Astrocyte (in vitro differentiated cells and primary cell): ENCODE data around the gene SH3RF2.

Experiments
- CTCF ChIP-seq: IDR thresholded peaks from 2 replicates; pipeline ENCODE4 v1.5.1; 2011; ENCODE audit warnings: low read depth, mild to moderate bottlenecking, inconsistent platforms, low read length, moderate library complexity; ENCODE audit not compliant: insufficient read depth
- EZH2 ChIP-seq: IDR thresholded peaks from 2 replicates; pipeline ENCODE4 v1.6.1; 2012; ENCODE audit warnings: mild to moderate bottlenecking, low read length, inconsistent platforms; ENCODE audit not compliant: insufficient read depth

GRCh38 chr5:145960166-145960565, 23.8 kb downstream of the SH3RF2 start:
- TF ChIP-seq CTCF (no peak), EZH2 (no peak)
